ENCODE measurements around the gene HOXB6.

HOXB6 gene

GRCh38 chr17:48609759-48610281, 5.0 kb upstream of the HOXB6 start:
- DNase-seq (ENCODE audit: low read depth): no peak

DNA sequence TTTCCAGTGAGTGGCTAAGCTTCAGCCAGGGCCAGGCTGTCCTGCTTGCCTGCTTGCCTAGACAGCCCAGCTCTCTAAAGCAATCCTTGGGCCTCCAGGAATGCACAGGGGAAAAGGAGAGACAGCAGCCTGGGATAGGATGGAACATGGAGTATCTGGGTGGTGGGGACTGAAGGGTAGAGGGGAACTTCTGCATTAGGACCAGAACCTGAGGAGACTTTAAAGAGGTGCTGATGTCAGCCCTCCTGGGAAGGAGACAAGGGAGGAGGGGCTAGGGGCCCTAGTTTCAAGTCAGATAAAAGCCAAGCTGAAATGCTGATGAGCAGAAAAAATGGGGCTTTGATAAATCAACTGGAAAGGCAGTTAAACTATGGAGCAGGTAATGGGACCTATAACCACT, 4.2 kb upstream of the HOXB6 start:
- DNase-seq (ENCODE audit: low read depth): no peak

DNA sequence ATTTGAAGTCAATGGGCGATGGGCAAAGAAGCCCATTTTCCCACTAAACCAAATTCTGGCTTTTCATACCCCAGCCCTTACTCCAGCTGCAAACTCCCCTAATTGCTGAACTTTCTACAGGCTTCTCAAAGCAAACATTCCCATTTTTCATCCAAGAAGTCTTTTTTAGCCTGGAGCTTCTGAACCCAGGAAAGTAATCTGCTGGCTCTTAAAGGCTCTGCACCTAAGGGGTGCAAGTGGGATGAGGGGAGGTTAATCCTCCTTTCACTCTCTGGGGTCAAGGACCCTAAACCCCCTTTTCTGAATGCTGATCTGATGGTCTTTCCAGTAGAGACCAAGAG, 3.7 kb upstream of the HOXB6 start:
- DNase-seq (ENCODE audit: low read depth): no peak

GRCh38 chr17:48606892-48607614, 2.3 kb upstream of the HOXB6 start:
- no peak for DNase-seq (ENCODE audit: low read depth)

DNA sequence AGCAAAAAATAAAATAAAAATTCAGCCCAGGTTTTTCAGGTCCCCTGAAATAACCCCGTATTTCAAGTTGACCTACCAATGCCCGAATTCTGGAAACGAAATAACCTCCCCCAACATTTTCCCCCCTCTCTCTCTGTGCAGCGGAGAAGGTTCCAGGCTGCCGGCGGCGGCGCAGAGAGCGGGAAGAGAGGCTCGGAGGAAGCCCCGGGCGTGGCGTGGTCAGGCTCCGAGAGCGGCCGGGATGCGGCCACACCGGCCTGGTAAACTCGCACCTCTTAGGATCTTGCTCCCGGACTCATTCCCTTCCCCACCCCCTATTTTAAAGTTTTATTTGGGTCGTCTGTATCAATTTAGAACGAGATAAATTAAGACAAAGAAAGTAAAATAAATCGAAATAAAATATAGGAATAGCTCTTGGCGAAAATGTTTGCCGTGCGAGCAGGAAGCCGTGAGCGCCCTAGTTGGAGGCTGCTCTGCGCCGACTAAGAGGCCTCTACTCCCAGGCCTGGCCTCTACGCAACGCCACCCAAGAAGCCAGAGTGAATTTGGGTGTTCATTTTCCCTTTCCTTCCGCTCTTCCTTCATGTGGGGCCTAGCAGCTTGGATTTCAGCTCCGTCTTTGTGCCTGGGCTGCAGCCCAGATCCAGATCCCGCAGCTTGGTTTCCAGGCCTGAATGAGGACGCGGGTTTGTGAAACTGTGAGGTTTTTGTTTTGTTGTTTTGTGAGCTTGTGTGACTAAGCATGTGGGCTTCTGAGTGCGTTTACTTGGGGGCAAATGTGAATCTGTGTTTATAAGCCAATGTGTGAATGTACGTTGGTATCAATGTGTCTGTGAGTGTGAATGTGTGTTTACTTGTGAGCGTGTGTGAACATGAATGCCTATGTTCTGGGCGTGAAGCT, 1.5 kb upstream of the HOXB6 start:
- DNase-seq (ENCODE audit: low read depth): no peak

DNA sequence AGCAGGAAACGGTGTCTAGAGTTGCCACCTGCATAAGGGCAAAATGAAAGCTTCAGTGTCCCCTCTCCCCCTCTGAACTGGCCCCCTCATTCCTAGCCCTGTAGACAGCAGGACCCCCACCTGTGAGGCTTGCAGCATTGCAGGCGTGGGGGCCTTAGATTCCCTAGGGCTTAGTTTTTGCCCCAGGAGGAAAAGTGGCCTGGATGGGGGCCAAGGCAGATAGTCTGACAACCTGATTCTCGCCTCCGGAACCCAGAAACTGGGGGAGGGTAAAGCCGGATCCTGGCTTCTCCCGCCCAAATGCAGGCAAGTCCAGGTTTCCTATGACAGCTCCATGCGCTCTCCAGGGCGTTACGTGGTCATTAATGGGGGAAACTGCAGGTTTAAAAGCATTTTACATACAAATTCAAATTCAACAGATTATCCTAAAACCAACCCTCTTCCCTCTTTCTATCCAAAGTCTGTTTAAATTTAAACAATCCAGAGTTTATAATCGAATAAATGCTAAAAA, 678 bp upstream of the HOXB6 start:
- no peak for DNase-seq (ENCODE audit: low read depth)

DNA sequence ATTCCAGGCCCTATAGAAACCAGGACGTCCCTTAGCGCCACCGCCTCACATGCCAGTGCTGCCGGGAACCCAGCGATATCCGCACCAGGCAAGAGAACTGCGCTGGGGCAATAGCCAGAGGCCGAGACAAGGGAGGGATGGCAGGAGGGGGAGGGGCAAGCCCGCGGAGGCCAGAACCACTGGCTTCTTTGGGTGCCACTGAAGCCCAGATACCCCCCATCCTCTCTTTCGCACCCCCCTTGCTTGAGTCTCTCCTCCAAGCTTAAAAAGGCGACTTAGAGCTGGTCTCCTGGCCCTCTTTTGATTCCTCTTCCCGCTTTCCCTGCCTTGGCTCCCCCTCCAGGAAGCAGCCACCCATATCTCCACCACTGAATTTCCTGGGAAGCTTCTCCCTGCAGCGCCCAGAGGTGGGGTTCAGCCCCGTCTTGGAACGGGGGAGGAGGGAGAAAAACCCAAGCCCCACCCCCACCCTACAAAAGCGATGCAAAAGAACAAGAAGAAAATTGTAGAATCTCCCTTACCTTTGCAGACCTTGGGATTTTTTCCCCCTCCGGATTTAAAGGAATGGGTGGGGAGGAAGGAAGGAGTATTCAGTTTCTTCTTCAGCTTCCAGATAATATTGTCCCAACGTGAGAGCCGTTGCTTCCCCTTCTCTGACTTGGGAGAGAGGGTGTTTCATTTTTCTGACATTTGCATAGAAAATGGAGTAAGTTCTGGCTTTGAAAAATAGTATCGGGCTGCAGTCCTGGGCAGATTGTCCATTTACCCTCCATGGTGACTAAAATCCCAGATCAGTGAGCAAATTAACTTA, 622 bp downstream of the HOXB6 start:
- DNase-seq (ENCODE audit: low read depth): no peak

GRCh38 chr17:48601539-48602425, 3.0 kb downstream of the HOXB6 start:
- DNase-seq (ENCODE audit: low read depth): no peak

DNA sequence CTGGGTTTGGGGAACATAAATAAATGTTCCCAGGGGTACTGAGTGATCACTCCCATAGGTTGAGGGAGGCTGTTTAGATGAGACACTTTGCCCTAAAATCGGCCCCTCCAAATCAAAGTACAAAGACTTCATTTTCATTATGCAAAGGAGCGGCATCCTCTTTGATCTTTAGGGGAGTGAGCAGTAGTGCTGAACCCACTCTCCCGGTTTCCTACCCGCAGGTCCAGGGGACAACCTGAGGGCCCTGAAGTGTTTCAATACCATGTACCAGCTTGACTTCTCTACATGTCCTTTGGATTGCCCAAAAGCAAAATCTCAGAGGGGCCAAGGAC, 3.6 kb downstream of the HOXB6 start:
- no peak for DNase-seq (ENCODE audit: low read depth)

DNA sequence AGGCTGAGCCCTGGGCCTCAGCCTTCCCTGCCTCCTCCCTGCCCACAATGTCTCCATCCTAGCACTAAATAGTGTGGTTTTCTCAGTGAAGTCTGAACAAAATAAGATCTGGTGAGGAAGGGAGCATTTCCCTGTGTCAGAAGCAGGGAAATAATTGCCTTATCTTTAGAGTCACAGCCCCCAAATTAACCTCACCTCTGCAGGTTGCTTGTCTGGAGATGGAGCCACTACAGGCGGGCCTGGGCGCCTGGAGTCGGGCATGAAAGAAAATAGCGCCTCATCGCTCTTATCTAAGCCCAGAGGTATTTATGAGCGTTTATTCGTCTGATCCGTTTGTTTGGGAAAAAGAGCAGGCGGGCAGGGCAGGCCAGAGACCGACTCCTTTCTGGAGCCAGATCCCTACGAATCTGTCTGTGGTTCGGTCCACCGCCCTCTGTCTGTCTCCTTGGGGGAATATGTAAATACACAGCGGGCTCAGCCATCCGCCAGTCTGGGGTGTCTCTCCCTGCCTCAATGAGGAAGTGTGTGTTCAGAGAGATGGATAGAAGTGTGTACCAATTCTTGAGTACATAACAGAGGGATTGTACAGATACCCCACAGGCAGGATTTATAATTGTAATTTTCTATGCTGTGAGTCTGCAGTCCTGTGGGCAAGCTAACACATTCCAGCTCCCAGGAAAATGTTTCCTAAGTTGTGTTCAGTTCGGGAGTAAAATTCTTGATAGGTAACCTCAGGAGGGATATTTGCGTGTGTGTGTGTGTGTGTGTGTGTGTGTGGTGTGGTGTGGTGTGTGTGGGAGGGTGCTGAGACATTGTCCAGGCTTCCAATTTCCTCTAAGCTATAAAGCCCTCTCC, 4.3 kb downstream of the HOXB6 start:
- no peak for DNase-seq (ENCODE audit: low read depth)

DNA sequence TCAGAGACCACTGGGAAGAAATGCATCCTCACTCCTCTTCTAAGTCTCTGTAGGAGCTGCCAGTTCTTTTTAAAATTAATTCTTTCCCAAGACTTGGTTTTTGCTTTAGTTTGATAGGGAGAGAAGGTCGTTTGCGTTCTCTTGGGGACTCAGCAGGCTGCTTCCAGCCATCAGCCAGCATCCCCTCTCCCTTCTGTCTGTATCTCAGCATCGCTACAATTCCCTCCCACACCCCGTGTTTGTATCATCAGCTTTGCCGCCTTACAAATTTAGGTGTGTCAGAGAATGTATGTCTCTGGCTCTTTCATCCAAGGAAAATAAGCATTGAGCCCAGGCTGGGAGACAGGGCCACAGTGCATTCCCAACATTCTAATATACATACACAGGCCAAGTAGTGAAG, 5.4 kb downstream of the HOXB6 start:
- DNase-seq (ENCODE audit: low read depth): no peak

DNA sequence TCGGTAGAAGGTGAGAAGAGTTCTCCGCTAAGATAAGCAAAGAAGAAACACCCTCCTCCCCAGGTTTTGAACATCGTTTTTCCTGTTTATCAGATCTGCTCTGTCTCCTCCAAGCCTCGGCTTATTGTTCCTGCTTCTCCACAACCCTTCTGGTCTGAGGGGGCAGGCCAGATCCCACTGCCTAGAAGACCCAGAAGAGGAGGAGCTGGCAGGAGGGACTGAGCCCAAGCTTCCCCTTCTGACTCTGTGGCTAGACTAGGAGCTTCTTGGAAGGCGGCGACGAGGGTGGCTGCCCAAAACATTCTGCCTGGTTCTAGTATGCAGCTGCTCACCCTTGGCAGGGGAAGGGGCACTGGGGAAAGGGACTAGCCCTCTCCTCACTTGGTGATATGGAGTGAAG, 6.0 kb downstream of the HOXB6 start:
- no peak for DNase-seq (ENCODE audit: low read depth)

GRCh38 chr17:48597778-48598631, 6.8 kb downstream of the HOXB6 start:
- no peak for DNase-seq (ENCODE audit: low read depth)

- no peak for DNase-seq (ENCODE audit: low read depth)
These were observed 7.3 kb downstream of the HOXB6 start for GRCh38 chr17:48597528-48597777.

GRCh38 chr17:48596735-48597527, 7.9 kb downstream of the HOXB6 start:
- DNase-seq (ENCODE audit: low read depth): no peak

GRCh38 chr17:48596000-48596734, 8.6 kb downstream of the HOXB6 start:
- DNase-seq (ENCODE audit: low read depth): no peak

- DNase-seq (ENCODE audit: low read depth): no peak
These were observed 9.3 kb downstream of the HOXB6 start for GRCh38 chr17:48595278-48595999.
